Colonic mucosa (tissue), 4 donors: ENCODE data around the gene NDUFB7. TPM values are rescaled to one million over a fixed set of nuclear protein-coding genes. Genes with fewer than 3 reads are reported as not detected.

Experiments used
- DNase-seq: peaks from one replicate; pipeline ENCODE4 v3.0.0-alpha.2; 2020
- H3K27ac ChIP-seq: fragments of 200-600 bp; one replicate; pipeline ENCODE4 v1.8.0; 2021
- H3K27me3 ChIP-seq: fragments of 200-600 bp; one replicate; pipeline ENCODE4 v1.8.0; 2021
- H3K36me3 ChIP-seq: fragments of 200-600 bp; one replicate; pipeline ENCODE4 v1.8.0; 2021
- H3K4me1 ChIP-seq: fragments of 200-600 bp; one replicate; pipeline ENCODE4 v1.8.0; 2021; ENCODE audit warnings: mild to moderate bottlenecking
- H3K4me3 ChIP-seq: fragments of 200-600 bp; one replicate; pipeline ENCODE4 v1.8.0; 2021
- H3K9ac ChIP-seq, 2 donors: one replicate each; pipeline ENCODE4 v1.7.0; 2013; ENCODE audit warnings: control low read depth in 2 of 2, low read depth in 2 of 2, low read length in 2 of 2
- H3K9me3 ChIP-seq: fragments of 200-600 bp; one replicate; pipeline ENCODE4 v1.8.0; 2021
- CTCF ChIP-seq: fragments of 200-600 bp; IDR thresholded peaks from one replicate; pipeline ENCODE4 v1.8.0; 2022; ENCODE audit warnings: antibody characterized with exemption, mild to moderate bottlenecking
- intact Hi-C: fragments of 100-400 bp; cut with DNase I; formaldehyde crosslinking; loops from one replicate; pipeline ENCODE4 v1.14.1; 2022
- total RNA-seq, 2 donors: library from RNA; stranded (reverse); fragmentation: NEBNext Ultra II Directional in 1 of 2; extraction: Animal tissue kit (Norgen Biotek cat#: 25700) in 1 of 2; gene quantifications; one replicate each; pipeline ENCODE4 v1.2.1, GENCODE V29; 2021
- donor health status: healthy.
- donor health status: DM: no; HTN: no; CAD: no.
- donor health status: DM: no; HTN: no; CAD: no.

Gene NDUFB7
- total RNA-seq, 2 donors from 2014 or later: 216 to 302 TPM

- H3K36me3 ChIP-seq: no peaks in the 10 kb centered on the region
- H3K27ac ChIP-seq: no peak overlapping the region
- no peaks in the 10 kb centered on the region for H3K9me3 ChIP-seq
- no peak for TF ChIP-seq CTCF
- no peak for DNase-seq
- intact Hi-C loops: no loop called here
- H3K4me1 ChIP-seq: peaks cover 1% of the 10 kb centered on the region
- H3K9ac ChIP-seq: no peak overlapping the region
- no peak overlapping the region for H3K4me3 ChIP-seq
- H3K27me3 ChIP-seq: no peaks in the 10 kb centered on the region
Measured at GRCh38 chr19:14577264-14577663, 5.4 kb upstream of the NDUFB7 start.

GRCh38 chr19:14576363-14576762 lies 4.5 kb upstream of the NDUFB7 start:
- Histone ChIP-seq H3K4me1 (peaks cover 4% of the 10 kb centered on the region), H3K9ac (no peak overlapping the region), H3K36me3 (no peaks in the 10 kb centered on the region), H3K27me3 (no peaks in the 10 kb centered on the region), H3K4me3 (no peak overlapping the region), H3K9me3 (no peaks in the 10 kb centered on the region), H3K27ac (no peak overlapping the region)
- TF ChIP-seq CTCF: no peak
- no peak for DNase-seq
- intact Hi-C loops: no loop called here

- peaks cover 11% of the 10 kb centered on the region for H3K4me1 ChIP-seq
- intact Hi-C loops: no loop called here
- no peak overlapping the region for H3K9ac ChIP-seq
- no peaks in the 10 kb centered on the region for H3K27me3 ChIP-seq
- no peaks in the 10 kb centered on the region for H3K36me3 ChIP-seq
- no peaks in the 10 kb centered on the region for H3K9me3 ChIP-seq
- no peak for DNase-seq
- no peak overlapping the region for H3K27ac ChIP-seq
- no peak for TF ChIP-seq CTCF
- no peak overlapping the region for H3K4me3 ChIP-seq
Measured at GRCh38 chr19:14575428-14575980, 3.6 kb upstream of the NDUFB7 start.

GRCh38 chr19:14570864-14571527 lies 870 bp downstream of the NDUFB7 start:
- intact Hi-C loops: loop anchor here (5.0 kb wide), 2 partner anchors 116 to 316 kb away; partner anchors contain the start of gene OR7A17
- H3K4me1 ChIP-seq: peaks cover 15% of the 10 kb centered on the region
- no peak for TF ChIP-seq CTCF
- peak overlapping the region; percentile 91 to 94 for H3K9ac ChIP-seq
- no peak for DNase-seq
- no peaks in the 10 kb centered on the region for H3K27me3 ChIP-seq
- peak overlapping the region; percentile 89 for H3K4me3 ChIP-seq
- H3K27ac ChIP-seq: no peak overlapping the region
- H3K36me3 ChIP-seq: no peaks in the 10 kb centered on the region
- H3K9me3 ChIP-seq: no peaks in the 10 kb centered on the region

GRCh38 chr19:14567079-14567478 lies 4.8 kb downstream of the NDUFB7 start:
- Histone ChIP-seq H3K4me1 (peaks cover 12% of the 10 kb centered on the region), H3K27me3 (no peaks in the 10 kb centered on the region), H3K9me3 (no peaks in the 10 kb centered on the region), H3K4me3 (no peak overlapping the region), H3K27ac (no peak overlapping the region), H3K9ac (no peak overlapping the region), H3K36me3 (no peaks in the 10 kb centered on the region)
- intact Hi-C loops: no loop called here
- no peak for TF ChIP-seq CTCF
- DNase-seq: no peak
